Colonic mucosa (tissue), 4 donors: ENCODE measurements around the gene GRM5. TPM values are rescaled to one million over a fixed set of nuclear protein-coding genes. Genes with fewer than 3 reads are reported as not detected.
"Not testable (repeated sequence)": the region's sequence is repeated elsewhere in the genome, so short reads cannot be mapped to it uniquely, and the experiment has no call there.

Experiments
- DNase-seq: peaks from one replicate; pipeline ENCODE4 v3.0.0-alpha.2; 2020
- H3K27ac ChIP-seq: fragments of 200-600 bp; one replicate; pipeline ENCODE4 v1.8.0; 2021
- H3K27me3 ChIP-seq: fragments of 200-600 bp; one replicate; pipeline ENCODE4 v1.8.0; 2021
- H3K36me3 ChIP-seq: fragments of 200-600 bp; one replicate; pipeline ENCODE4 v1.8.0; 2021
- H3K4me1 ChIP-seq: fragments of 200-600 bp; one replicate; pipeline ENCODE4 v1.8.0; 2021; ENCODE audit warnings: mild to moderate bottlenecking
- H3K4me3 ChIP-seq: fragments of 200-600 bp; one replicate; pipeline ENCODE4 v1.8.0; 2021
- H3K9ac ChIP-seq, 2 donors: one replicate each; pipeline ENCODE4 v1.7.0; 2013; ENCODE audit warnings: control low read depth in 2 of 2, low read depth in 2 of 2, low read length in 2 of 2
- H3K9me3 ChIP-seq: fragments of 200-600 bp; one replicate; pipeline ENCODE4 v1.8.0; 2021
- CTCF ChIP-seq: fragments of 200-600 bp; IDR thresholded peaks from one replicate; pipeline ENCODE4 v1.8.0; 2022; ENCODE audit warnings: antibody characterized with exemption, mild to moderate bottlenecking
- intact Hi-C: fragments of 100-400 bp; cut with DNase I; formaldehyde crosslinking; loops from one replicate; pipeline ENCODE4 v1.14.1; 2022
- total RNA-seq, 2 donors: library from RNA; stranded (reverse); fragmentation: NEBNext Ultra II Directional in 1 of 2; extraction: Animal tissue kit (Norgen Biotek cat#: 25700) in 1 of 2; gene quantifications; one replicate each; pipeline ENCODE4 v1.2.1, GENCODE V29; 2021
- donor health status: healthy.
- donor health status: DM: no; HTN: no; CAD: no.
- donor health status: DM: no; HTN: no; CAD: no.

Gene GRM5
- total RNA-seq, 2 donors from 2014 or later = not detected

GRCh38 chr11:89052220-89052619 lies 13.6 kb downstream of the GRM5 start:
- Histone ChIP-seq H3K9me3 (no peaks in the 10 kb centered on the region), H3K4me3 (no peak overlapping the region), H3K27ac (no peak overlapping the region), H3K36me3 (no peaks in the 10 kb centered on the region), H3K9ac (no peak overlapping the region), H3K4me1 (no peaks in the 10 kb centered on the region), H3K27me3 (no peaks in the 10 kb centered on the region)
- no peak for TF ChIP-seq CTCF
- intact Hi-C loops = no loop called here
- no peak for DNase-seq

GRCh38 chr11:89047159-89047558 lies 18.6 kb downstream of the GRM5 start:
- intact Hi-C loops, H3K4me1 ChIP-seq, H3K9me3 ChIP-seq, H3K4me3 ChIP-seq, H3K27me3 ChIP-seq, H3K36me3 ChIP-seq, DNase-seq, H3K27ac ChIP-seq, H3K9ac ChIP-seq: not testable (repeated sequence)

GRCh38 chr11:89043861-89044588 lies 21.8 kb downstream of the GRM5 start:
- intact Hi-C loops, H3K9me3 ChIP-seq: not testable (repeated sequence)

GRCh38 chr11:89029671-89030070 lies 36.1 kb downstream of the GRM5 start:
- H3K27me3 ChIP-seq, H3K9me3 ChIP-seq, H3K36me3 ChIP-seq, H3K4me1 ChIP-seq, H3K27ac ChIP-seq, H3K9ac ChIP-seq, intact Hi-C loops, H3K4me3 ChIP-seq, DNase-seq: not testable (repeated sequence)

More at GRCh38 chr11:89043861-89044588, 21.8 kb downstream of the GRM5 start:
- H3K9ac ChIP-seq, H3K36me3 ChIP-seq, H3K4me3 ChIP-seq, H3K4me1 ChIP-seq, H3K27me3 ChIP-seq, DNase-seq, H3K27ac ChIP-seq: not testable (repeated sequence)

GRCh38 chr11:89021339-89021738 lies 44.4 kb downstream of the GRM5 start:
- Histone ChIP-seq H3K27ac (no peak overlapping the region), H3K9ac (no peak overlapping the region), H3K36me3 (no peaks in the 10 kb centered on the region), H3K27me3 (no peaks in the 10 kb centered on the region), H3K4me3 (no peak overlapping the region), H3K4me1 (no peaks in the 10 kb centered on the region), H3K9me3 (no peaks in the 10 kb centered on the region)
- TF ChIP-seq CTCF = no peak
- intact Hi-C loops = no loop called here
- no peak for DNase-seq

- H3K9ac ChIP-seq, H3K4me3 ChIP-seq, H3K27me3 ChIP-seq, H3K27ac ChIP-seq, intact Hi-C loops, H3K36me3 ChIP-seq, DNase-seq, H3K4me1 ChIP-seq, H3K9me3 ChIP-seq: not testable (repeated sequence)
Observed at GRCh38 chr11:89019827-89020547, 45.8 kb downstream of the GRM5 start.

GRCh38 chr11:89016214-89016613 lies 49.6 kb downstream of the GRM5 start:
- intact Hi-C loops = no loop called here
- Histone ChIP-seq H3K36me3 (no peaks in the 10 kb centered on the region), H3K27me3 (no peaks in the 10 kb centered on the region), H3K27ac (no peak overlapping the region), H3K9ac (no peak overlapping the region), H3K4me1 (no peaks in the 10 kb centered on the region), H3K9me3 (no peaks in the 10 kb centered on the region), H3K4me3 (no peak overlapping the region)
- TF ChIP-seq CTCF = no peak
- DNase-seq = no peak
